ENCODE data around the gene LARP4B. TPM values are rescaled to one million over a fixed set of nuclear protein-coding genes. Genes with fewer than 3 reads are reported as not detected.

The LARP4B gene
- total and polyA plus RNA-seq, 2 experiments from 2014 or later, result 18.3 to 52.3 TPM

- Mint-ChIP-seq H3K27ac (no peak overlapping the region), H3K36me3 (ENCODE audit: low read depth) (peaks cover 67% of the 10 kb centered on the region), H3K4me3 (no peak overlapping the region), H3K9me3 (no peaks in the 10 kb centered on the region), H3K4me1 (no peaks in the 10 kb centered on the region), H3K27me3 (ENCODE audit: insufficient read depth, low read depth, poor library complexity) (peaks cover 4% of the 10 kb centered on the region)
- Histone ChIP-seq H3K4me1 (ENCODE audit: insufficient read depth) (no peaks in the 10 kb centered on the region), H3F3A (replicated peaks; ENCODE audit: low read depth) (no peaks in the 10 kb centered on the region), H3K9me2 (ENCODE audit: insufficient read depth) (no peaks in the 10 kb centered on the region), H3K79me2 (replicated peaks; ENCODE audit: insufficient read depth) (peaks cover 19% of the 10 kb centered on the region), H3K27ac (ENCODE audit: low read depth) (no peak overlapping the region), H3K4me2 (no peak overlapping the region), H3K27me3 (ENCODE audit: insufficient read depth) (no peaks in the 10 kb centered on the region), H2AFZ (no peak overlapping the region), H3K36me3 (ENCODE audit: insufficient read depth) (peaks cover 46% of the 10 kb centered on the region), H3K4me3 (no peak overlapping the region), H4K20me1 (replicated peaks; ENCODE audit: insufficient read depth) (peaks cover 9% of the 10 kb centered on the region)
- TF ChIP-seq CREB1 (CRISPR knock-in tag; IDR thresholded peaks at IDR 0.05; ENCODE audit: low read depth) (no peak), EZH2phosphoT487 (IDR thresholded peaks at IDR 0.05; ENCODE audit: unreplicated experiment) (no peak), ZNF331 (CRISPR knock-in tag; IDR thresholded peaks at IDR 0.05; ENCODE audit: low read depth) (no peak), EZH2 (IDR thresholded peaks at IDR 0.05; ENCODE audit: low read depth, unreplicated experiment) (no peak), ZNF114 (CRISPR knock-in tag; IDR thresholded peaks at IDR 0.05) (no peak), REST (IDR thresholded peaks at IDR 0.05; ENCODE audit: unreplicated experiment) (no peak), ETS1 (IDR thresholded peaks at IDR 0.05) (no peak), NANOG (IDR thresholded peaks at IDR 0.05; ENCODE audit: borderline replicate concordance) (no peak), ZNF462 (CRISPR knock-in tag; IDR thresholded peaks at IDR 0.05) (no peak), STAT1 (IDR thresholded peaks at IDR 0.05; ENCODE audit: unreplicated experiment) (no peak), POLR2AphosphoS5 (IDR thresholded peaks at IDR 0.05; ENCODE audit: low read depth) (no peak), JUNB (IDR thresholded peaks at IDR 0.05; ENCODE audit: unreplicated experiment) (no peak)
- TF ChIP-seq, protein P1, sequence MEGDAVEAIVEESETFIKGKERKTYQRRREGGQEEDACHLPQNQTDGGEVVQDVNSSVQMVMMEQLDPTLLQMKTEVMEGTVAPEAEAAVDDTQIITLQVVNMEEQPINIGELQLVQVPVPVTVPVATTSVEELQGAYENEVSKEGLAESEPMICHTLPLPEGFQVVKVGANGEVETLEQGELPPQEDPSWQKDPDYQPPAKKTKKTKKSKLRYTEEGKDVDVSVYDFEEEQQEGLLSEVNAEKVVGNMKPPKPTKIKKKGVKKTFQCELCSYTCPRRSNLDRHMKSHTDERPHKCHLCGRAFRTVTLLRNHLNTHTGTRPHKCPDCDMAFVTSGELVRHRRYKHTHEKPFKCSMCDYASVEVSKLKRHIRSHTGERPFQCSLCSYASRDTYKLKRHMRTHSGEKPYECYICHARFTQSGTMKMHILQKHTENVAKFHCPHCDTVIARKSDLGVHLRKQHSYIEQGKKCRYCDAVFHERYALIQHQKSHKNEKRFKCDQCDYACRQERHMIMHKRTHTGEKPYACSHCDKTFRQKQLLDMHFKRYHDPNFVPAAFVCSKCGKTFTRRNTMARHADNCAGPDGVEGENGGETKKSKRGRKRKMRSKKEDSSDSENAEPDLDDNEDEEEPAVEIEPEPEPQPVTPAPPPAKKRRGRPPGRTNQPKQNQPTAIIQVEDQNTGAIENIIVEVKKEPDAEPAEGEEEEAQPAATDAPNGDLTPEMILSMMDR (conservative IDR thresholded peaks at IDR 0.05; ENCODE audit: low read depth in 2 of 2), result no peak
- no peak for DNase-seq (ENCODE audit: low spot score)
- ATAC-seq, result no peak
Measured at GRCh38 chr10:824497-824896, 107.0 kb downstream of the LARP4B start.
